ENCODE measurements around the gene TMEM120A. TPM values are rescaled to one million over a fixed set of nuclear protein-coding genes. Genes with fewer than 3 reads are reported as not detected.

TMEM120A gene
- polyA plus RNA-seq, 1 of the 3 experiments (the other 2 are of a cell fraction) = 59.8 TPM

- H3K4me2 ChIP-seq = no peak overlapping the region
Observed at GRCh38 chr7:75946207-75946855, 48.1 kb downstream of the TMEM120A start.

GRCh38 chr7:75945297-75946168, 48.9 kb downstream of the TMEM120A start:
- Histone ChIP-seq H3K4me2 (no peak overlapping the region), H3F3A (replicated peaks; ENCODE audit: insufficient read depth) (no peaks in the 10 kb centered on the region), H3K79me2 (ENCODE audit: insufficient read depth) (peaks cover 6% of the 10 kb centered on the region; the same call in 1 of the 2 replicates), H3K9ac (no peak overlapping the region), H3K9me2 (no peaks in the 10 kb centered on the region), H3K27me3 (ENCODE audit: insufficient read depth) (no peaks in the 10 kb centered on the region), H4K20me1 (ENCODE audit: insufficient read depth) (peaks cover 9% of the 10 kb centered on the region; the same call in 1 of the 2 replicates), H3K9me3 (no peaks in the 10 kb centered on the region), H3K4me1 (ENCODE audit: control insufficient read depth in 1 of 2, insufficient read depth in 2 of 2, low read depth in 1 of 2, low read length in 1 of 2) (no peaks in the 10 kb centered on the region; a peak in 1 of 4 replicates), H3K36me3 (replicated peaks in 1 of 2; ENCODE audit: control insufficient read depth in 1 of 2, insufficient read depth in 2 of 2, low read length in 1 of 2) (no peaks in the 10 kb centered on the region), H3K27ac (ENCODE audit: low read depth in 2 of 2, low read length in 1 of 2) (no peak overlapping the region), H3K4me3 (ENCODE audit: low read depth in 2 of 2, low read length in 1 of 2) (no peak overlapping the region), H2AFZ (ENCODE audit: low read depth) (no peak overlapping the region)
- ChIA-PET POLR2A (interaction anchor here (1.0 kb wide), 1 partner anchor 30 kb away, joined by 3 read pairs; the partner anchor contains the start of gene POR), CTCF (interaction anchor here (0.8 kb wide), 1 partner anchor 22 kb away, joined by 3 read pairs; no protein-coding TSS in a partner anchor)
- 93% methylated on average over 8 of the region's 8 CpGs for WGBS (ENCODE audit: low lambda C conversion rate)
- TF ChIP-seq, protein P1, sequence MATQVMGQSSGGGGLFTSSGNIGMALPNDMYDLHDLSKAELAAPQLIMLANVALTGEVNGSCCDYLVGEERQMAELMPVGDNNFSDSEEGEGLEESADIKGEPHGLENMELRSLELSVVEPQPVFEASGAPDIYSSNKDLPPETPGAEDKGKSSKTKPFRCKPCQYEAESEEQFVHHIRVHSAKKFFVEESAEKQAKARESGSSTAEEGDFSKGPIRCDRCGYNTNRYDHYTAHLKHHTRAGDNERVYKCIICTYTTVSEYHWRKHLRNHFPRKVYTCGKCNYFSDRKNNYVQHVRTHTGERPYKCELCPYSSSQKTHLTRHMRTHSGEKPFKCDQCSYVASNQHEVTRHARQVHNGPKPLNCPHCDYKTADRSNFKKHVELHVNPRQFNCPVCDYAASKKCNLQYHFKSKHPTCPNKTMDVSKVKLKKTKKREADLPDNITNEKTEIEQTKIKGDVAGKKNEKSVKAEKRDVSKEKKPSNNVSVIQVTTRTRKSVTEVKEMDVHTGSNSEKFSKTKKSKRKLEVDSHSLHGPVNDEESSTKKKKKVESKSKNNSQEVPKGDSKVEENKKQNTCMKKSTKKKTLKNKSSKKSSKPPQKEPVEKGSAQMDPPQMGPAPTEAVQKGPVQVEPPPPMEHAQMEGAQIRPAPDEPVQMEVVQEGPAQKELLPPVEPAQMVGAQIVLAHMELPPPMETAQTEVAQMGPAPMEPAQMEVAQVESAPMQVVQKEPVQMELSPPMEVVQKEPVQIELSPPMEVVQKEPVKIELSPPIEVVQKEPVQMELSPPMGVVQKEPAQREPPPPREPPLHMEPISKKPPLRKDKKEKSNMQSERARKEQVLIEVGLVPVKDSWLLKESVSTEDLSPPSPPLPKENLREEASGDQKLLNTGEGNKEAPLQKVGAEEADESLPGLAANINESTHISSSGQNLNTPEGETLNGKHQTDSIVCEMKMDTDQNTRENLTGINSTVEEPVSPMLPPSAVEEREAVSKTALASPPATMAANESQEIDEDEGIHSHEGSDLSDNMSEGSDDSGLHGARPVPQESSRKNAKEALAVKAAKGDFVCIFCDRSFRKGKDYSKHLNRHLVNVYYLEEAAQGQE (IDR thresholded peaks at IDR 0.05; ENCODE audit: low read depth, low read length) = no peak
- TF ChIP-seq MAX (IDR thresholded peaks at IDR 0.05; ENCODE audit: low read depth) (no peak), USF2 (IDR thresholded peaks at IDR 0.05; ENCODE audit: borderline replicate concordance, low read depth, low read length) (no peak), FOXM1 (IDR thresholded peaks at IDR 0.05; ENCODE audit: low read depth) (no peak)
- DNase-seq = no peak

More at GRCh38 chr7:75946207-75946855, 48.1 kb downstream of the TMEM120A start:
- no peak overlapping the region for H3K9ac ChIP-seq
- no peaks in the 10 kb centered on the region for H3K9me3 ChIP-seq
- H3K36me3 ChIP-seq (replicated peaks in 1 of 2; ENCODE audit: control insufficient read depth in 1 of 2, insufficient read depth in 2 of 2, low read length in 1 of 2) = no peaks in the 10 kb centered on the region
- H3K4me1 ChIP-seq (ENCODE audit: control insufficient read depth in 1 of 2, insufficient read depth in 2 of 2, low read depth in 1 of 2, low read length in 1 of 2) = peaks cover 0 to 1% of the 10 kb centered on the region in 2 experiments; a peak in 1 of 4 replicates
- H2AFZ ChIP-seq (ENCODE audit: low read depth) = no peak overlapping the region
- no peak overlapping the region for H3K27ac ChIP-seq (ENCODE audit: low read depth in 2 of 2, low read length in 1 of 2)
- ChIA-PET CTCF (interaction anchor here (0.8 to 1.6 kb wide), 2 partner anchors 23 to 317 kb away, joined by 3 to 4 read pairs; no protein-coding TSS in a partner anchor), POLR2A (interaction anchor here (1.0 kb wide), 1 partner anchor 31 kb away, joined by 3 read pairs; the partner anchor contains the start of gene POR)
- no peaks in the 10 kb centered on the region for H3K27me3 ChIP-seq (ENCODE audit: insufficient read depth)
- peaks cover 6% of the 10 kb centered on the region; the same call in 1 of the 2 replicates for H3K79me2 ChIP-seq (ENCODE audit: insufficient read depth)
- 80% methylated on average over 8 of the region's 8 CpGs for WGBS (ENCODE audit: low lambda C conversion rate)
- DNase-seq = no peak
- peaks cover 12% of the 10 kb centered on the region; the same call in 1 of the 2 replicates for H4K20me1 ChIP-seq (ENCODE audit: insufficient read depth)
- H3F3A ChIP-seq (replicated peaks; ENCODE audit: insufficient read depth) = no peaks in the 10 kb centered on the region
- TF ChIP-seq FOSL2 (IDR thresholded peaks at IDR 0.05; ENCODE audit: borderline replicate concordance, low read depth) (no peak), TCF12 (IDR thresholded peaks at IDR 0.05) (no peak), MAX (IDR thresholded peaks at IDR 0.05; ENCODE audit: low read depth) (no peak), RFX5 (IDR thresholded peaks at IDR 0.05; ENCODE audit: low read length) (no peak), JUND (IDR thresholded peaks at IDR 0.05) (no peak), SIN3A (IDR thresholded peaks at IDR 0.05; ENCODE audit: borderline replicate concordance, low read depth, low read length) (no peak), NRF1 (IDR thresholded peaks at IDR 0.05; ENCODE audit: low read depth, low read length) (no peak), FOXJ3 (CRISPR knock-in tag; IDR thresholded peaks at IDR 0.05) (no peak), NFIC (IDR thresholded peaks at IDR 0.05; ENCODE audit: borderline replicate concordance) (no peak), SMC3 (IDR thresholded peaks at IDR 0.05; ENCODE audit: low read depth, low read length) (no peak), MXI1 (IDR thresholded peaks at IDR 0.05; ENCODE audit: low read depth, low read length) (no peak), EP300 (IDR thresholded peaks at IDR 0.05; ENCODE audit: borderline replicate concordance in 1 of 2, low read depth in 1 of 2, low read length in 1 of 2) (no peak)
- H3K4me3 ChIP-seq (ENCODE audit: low read depth in 2 of 2, low read length in 1 of 2) = no peak overlapping the region
- no peaks in the 10 kb centered on the region for H3K9me2 ChIP-seq

All from SK-N-SH (cell line).